IMR-90 (cell line): Measurements from ENCODE around the gene ABHD5. TPM values are rescaled to one million over a fixed set of nuclear protein-coding genes. Genes with fewer than 3 reads are reported as not detected.

Experiments used
- ATAC-seq: fragments of 200-7000 bp; cut with Tn5 transposase; 2 replicates; pipeline ENCODE4 v1.9.1; 2020; ENCODE audit warnings: low read depth, mild to moderate bottlenecking, moderate library complexity
- BruUV-seq: library from RNA; stranded (reverse); fragments of 400-500 nt; replicated peaks from 2 replicates; lab custom pipeline; 2021; lab: Mats Ljungman, UMichigan
- CTCF ChIA-PET: fragments of 300-600 bp; formaldehyde crosslinking; extraction: SDS; loops from one replicate; lab custom pipeline; 2021; ENCODE audit warnings: antibody characterized with exemption; lab: Yijun Ruan, JAX
- POLR2A ChIA-PET: fragments of 300-600 bp; sonication (Branson Sonifier 250); formaldehyde crosslinking; loops from one replicate; lab custom pipeline; 2022; ENCODE audit warnings: antibody characterized with exemption; ENCODE audit not compliant: unreplicated experiment; lab: Charles Lee
- DNase-seq: peaks from one replicate; pipeline ENCODE4 v3.0.0; 2013
- H2AFZ ChIP-seq: replicated peaks from 2 replicates; pipeline ENCODE3; 2013; ENCODE audit warnings: low read length, mild to moderate bottlenecking; ENCODE audit not compliant: poor library complexity
- H2AK5ac ChIP-seq: 2 replicates; pipeline ENCODE4 v1.6.1; 2013; ENCODE audit warnings: low read depth, low read length, inconsistent platforms
- H2AK9ac ChIP-seq: replicated peaks from 2 replicates; pipeline ENCODE3; 2013; ENCODE audit warnings: mild to moderate bottlenecking, low read depth, low read length, moderate library complexity; ENCODE audit not compliant: poor library complexity
- H2BK120ac ChIP-seq: 2 replicates; pipeline ENCODE4 v1.6.1; 2013; ENCODE audit warnings: low read depth, low read length, inconsistent platforms
- H2BK15ac ChIP-seq: 3 replicates; pipeline ENCODE4 v1.6.1; 2013; ENCODE audit warnings: low read depth, low read length, inconsistent platforms
- H2BK20ac ChIP-seq: 2 replicates; pipeline ENCODE4 v1.6.1; 2013; ENCODE audit warnings: low read depth, mild to moderate bottlenecking, inconsistent platforms, low read length, moderate library complexity
- H2BK5ac ChIP-seq: 2 replicates; pipeline ENCODE4 v1.6.1; 2013; ENCODE audit warnings: mild to moderate bottlenecking, low read depth, low read length, inconsistent platforms; ENCODE audit not compliant: poor library complexity, severe bottlenecking
- H3K14ac ChIP-seq: replicated peaks from 2 replicates; pipeline ENCODE4 v1.6.1; 2013; ENCODE audit warnings: low read depth, low read length, inconsistent platforms
- H3K18ac ChIP-seq: 2 replicates; pipeline ENCODE4 v1.6.1; 2013; ENCODE audit warnings: low read depth, low read length, control low read depth
- H3K23ac ChIP-seq: 2 replicates; pipeline ENCODE4 v1.6.1; 2013; ENCODE audit warnings: low read depth, low read length, inconsistent platforms
- H3K27ac ChIP-seq: 2 replicates; pipeline ENCODE4 v1.5.1; 2013; ENCODE audit warnings: mild to moderate bottlenecking, control low read depth, low read length; ENCODE audit not compliant: insufficient read depth
- H3K27me3 ChIP-seq: 2 replicates; pipeline ENCODE4 v1.6.1; 2013; ENCODE audit warnings: low read length; ENCODE audit not compliant: control insufficient read depth, insufficient read depth
- H3K36me3 ChIP-seq: 2 replicates; pipeline ENCODE4 v1.6.1; 2013; ENCODE audit warnings: low read length, mixed read lengths; ENCODE audit not compliant: control insufficient read depth, insufficient read depth
- H3K4ac ChIP-seq: 2 replicates; pipeline ENCODE4 v1.6.1; 2013; ENCODE audit warnings: low read depth, low read length, inconsistent platforms
- H3K4me1 ChIP-seq: 2 replicates; pipeline ENCODE4 v1.6.1; 2013; ENCODE audit warnings: low read length, mixed read lengths; ENCODE audit not compliant: control insufficient read depth, insufficient read depth
- H3K4me2 ChIP-seq: 2 replicates; pipeline ENCODE4 v1.6.1; 2013; ENCODE audit warnings: low read depth, mild to moderate bottlenecking, control low read depth, low read length, moderate library complexity
- H3K4me3 ChIP-seq: 2 replicates; pipeline ENCODE4 v1.5.1; 2013; ENCODE audit warnings: low read depth, mild to moderate bottlenecking, control low read depth, low read length, moderate library complexity; ENCODE audit not compliant: insufficient read depth
- H3K56ac ChIP-seq: 2 replicates; pipeline ENCODE4 v1.6.1; 2013; ENCODE audit warnings: low read length, inconsistent platforms; ENCODE audit not compliant: insufficient read depth; ENCODE audit errors: extremely low read depth
- H3K79me1 ChIP-seq, 2 experiments: 2 replicates each; pipeline ENCODE4 v1.6.1; 2013; ENCODE audit warnings: low read length in 2 of 2, inconsistent platforms in 1 of 2, low read depth in 1 of 2
- H3K9ac ChIP-seq: 2 replicates; pipeline ENCODE4 v1.6.1; 2013; ENCODE audit warnings: low read depth, low read length, control low read depth
- H3K9me1 ChIP-seq: 2 replicates; pipeline ENCODE4 v1.6.1; 2013; ENCODE audit warnings: low read length, inconsistent platforms; ENCODE audit not compliant: insufficient read depth
- H3K9me3 ChIP-seq: 2 replicates; pipeline ENCODE4 v1.6.1; 2013; ENCODE audit warnings: low read length; ENCODE audit not compliant: control insufficient read depth, insufficient read depth
- H4K20me1 ChIP-seq: 2 replicates; pipeline ENCODE4 v1.6.1; 2013; ENCODE audit warnings: low read length, inconsistent platforms; ENCODE audit not compliant: insufficient read depth
- H4K5ac ChIP-seq: 2 replicates; pipeline ENCODE4 v1.6.1; 2013; ENCODE audit warnings: mild to moderate bottlenecking, low read depth, low read length, control low read depth
- H4K8ac ChIP-seq, 2 experiments: 2 replicates each; pipeline ENCODE4 v1.6.1; 2013; ENCODE audit warnings: low read depth in 2 of 2, low read length in 2 of 2, control low read depth in 1 of 2, inconsistent platforms in 1 of 2
- H4K91ac ChIP-seq: 2 replicates; pipeline ENCODE4 v1.6.1; 2013; ENCODE audit warnings: low read depth, low read length, inconsistent platforms; ENCODE audit not compliant: insufficient read depth
- BHLHE40 ChIP-seq: fragments of 150-350 bp; IDR thresholded peaks from 2 replicates; pipeline ENCODE4 v1.6.1; 2016; ENCODE audit warnings: mild to moderate bottlenecking, low read depth, low read length
- CEBPB ChIP-seq: IDR thresholded peaks from 2 replicates; pipeline ENCODE4 v1.6.1; 2012; ENCODE audit warnings: low read depth, low read length, improper control_type of control experiment
- CHD1 ChIP-seq: IDR thresholded peaks from 2 replicates; pipeline ENCODE4 v1.6.1; 2012; ENCODE audit warnings: low read depth, low read length, improper control_type of control experiment
- CTCF ChIP-seq: conservative IDR thresholded peaks from 2 replicates; pipeline ENCODE4 v1.5.1; 2012; ENCODE audit warnings: mild to moderate bottlenecking, low read depth, low read length, improper control_type of control experiment
- ELK1 ChIP-seq: fragments of 150-350 bp; IDR thresholded peaks from 2 replicates; pipeline ENCODE4 v1.6.1; 2016; ENCODE audit warnings: low read depth, mild to moderate bottlenecking, low read length, moderate library complexity, borderline replicate concordance
- FOS ChIP-seq: fragments of 150-350 bp; IDR thresholded peaks from 2 replicates; pipeline ENCODE4 v1.6.1; 2016; ENCODE audit warnings: low read depth, low read length
- MAFK ChIP-seq: IDR thresholded peaks from 2 replicates; pipeline ENCODE4 v1.6.1; 2012; ENCODE audit warnings: low read depth, low read length, improper control_type of control experiment
- MAZ ChIP-seq: IDR thresholded peaks from 2 replicates; pipeline ENCODE4 v1.6.1; 2012; ENCODE audit warnings: low read depth, mild to moderate bottlenecking, low read length, improper control_type of control experiment, moderate library complexity, borderline replicate concordance
- MXI1 ChIP-seq: IDR thresholded peaks from 2 replicates; pipeline ENCODE4 v1.6.1; 2012; ENCODE audit warnings: low read depth, mild to moderate bottlenecking, low read length, moderate library complexity, borderline replicate concordance
- NFE2L2 ChIP-seq: fragments of 150-350 bp; IDR thresholded peaks from 2 replicates; pipeline ENCODE4 v1.6.1; 2016; ENCODE audit warnings: low read depth, mild to moderate bottlenecking, low read length
- POLR2A ChIP-seq: IDR thresholded peaks from 2 replicates; pipeline ENCODE4 v1.6.1; 2012; ENCODE audit warnings: mild to moderate bottlenecking, low read depth, low read length
- RAD21 ChIP-seq: IDR thresholded peaks from 2 replicates; pipeline ENCODE4 v1.6.1; 2012; ENCODE audit warnings: low read length, improper control_type of control experiment
- RCOR1 ChIP-seq: IDR thresholded peaks from 2 replicates; pipeline ENCODE4 v1.6.1; 2012; ENCODE audit warnings: mild to moderate bottlenecking, low read length, improper control_type of control experiment; ENCODE audit not compliant: insufficient replicate concordance
- RFX5 ChIP-seq: IDR thresholded peaks from 2 replicates; pipeline ENCODE4 v1.8.0; 2012; ENCODE audit warnings: low read depth, mild to moderate bottlenecking, low read length, moderate library complexity
- SMC3 ChIP-seq: fragments of 150-350 bp; IDR thresholded peaks from 2 replicates; pipeline ENCODE4 v1.6.1; 2016; ENCODE audit warnings: low read depth, mild to moderate bottlenecking, antibody characterized with exemption, low read length, moderate library complexity
- USF2 ChIP-seq: fragments of 150-350 bp; IDR thresholded peaks from 2 replicates; pipeline ENCODE4 v1.6.1; 2017; ENCODE audit warnings: mild to moderate bottlenecking, antibody characterized with exemption, low read length, low read depth
- WGBS, 2 experiments: methylation state at CpG; one replicate each; pipeline versions ENCODE4 v1.1.5 to v1.1.7; 2013; ENCODE audit warnings: missing lambda C conversion rate in 2 of 2; ENCODE audit not compliant: insufficient read length in 1 of 2; ENCODE audit errors: extremely low coverage in 2 of 2; 5-methylcytosine and 5-hydroxymethylcytosine counted together
- dilution Hi-C: fragments of 300-500 bp; cut with HindIII; formaldehyde crosslinking; loops from one replicate; pipeline ENCODE4 v1.14.3; 2018; ENCODE audit warnings: low sequenced_read_pairs; ENCODE audit not compliant: unreplicated experiment
- in situ Hi-C: fragments of 300-500 bp; cut with MboI; formaldehyde crosslinking; loops from 3 replicates; pipeline ENCODE4 v1.14.3; 2019; ENCODE audit warnings: low sequenced_read_pairs, inconsistent platforms, mixed read lengths
- intact Hi-C: fragments of 100-400 bp; cut with micrococcal nuclease; formaldehyde crosslinking; loops from 2 replicates; pipeline ENCODE4 v1.10.0; 2022
- polyA plus RNA-seq, 3 experiments: library from polyadenylated mRNA; depleted of rRNA; stranded (reverse); fragments of >200 nt; gene quantifications; 2 replicates each; pipeline ENCODE4 v1.2.3, GENCODE V29; 2012; ENCODE audit warnings: low replicate concordance in 1 of 3
- total RNA-seq: library from RNA; depleted of rRNA; stranded (reverse); fragments of >200 nt; gene quantifications from 2 replicates; pipeline ENCODE4 v1.2.3, GENCODE V29; 2012

The ABHD5 gene
- total and polyA plus RNA-seq, 2 of the 4 experiments (the other 2 are of a cell fraction), result 15.8 to 33.2 TPM

GRCh38 chr3:43648957-43649356, 41.8 kb upstream of the ABHD5 start:
- Histone ChIP-seq H4K20me1 (no peaks in the 10 kb centered on the region), H2BK20ac (no peak overlapping the region), H3K4ac (no peak overlapping the region), H4K5ac (no peak overlapping the region), H2AK5ac (no peak overlapping the region), H2AK9ac (no peak overlapping the region), H4K8ac (no peak overlapping the region), H3K4me1 (peaks cover 4% of the 10 kb centered on the region; the same call in 1 of the 2 replicates), H3K18ac (no peak overlapping the region), H3K79me1 (no peaks in the 10 kb centered on the region), H2AFZ (no peak overlapping the region), H3K9me3 (no peaks in the 10 kb centered on the region), H2BK15ac (no peak overlapping the region), H4K91ac (no peak overlapping the region), H3K23ac (no peak overlapping the region), H3K56ac (no peak overlapping the region), H3K27me3 (no peaks in the 10 kb centered on the region), H3K9me1 (peaks cover 3% of the 10 kb centered on the region), H2BK120ac (no peak overlapping the region), H3K36me3 (no peaks in the 10 kb centered on the region), H3K4me3 (no peak overlapping the region), H3K27ac (no peak overlapping the region), H3K9ac (no peak overlapping the region), H3K14ac (no peak overlapping the region), H3K4me2 (no peak overlapping the region), H2BK5ac (no peak overlapping the region)
- no TSS peak for BruUV-seq
- ChIA-PET POLR2A (no interaction called here), CTCF (no interaction called here)
- in situ Hi-C loops (no loop called here), intact Hi-C loops (no loop called here), dilution Hi-C loops (no loop called here)
- TF ChIP-seq CTCF, result no peak
- TF ChIP-seq RAD21, result no peak
- no peak for TF ChIP-seq ELK1
- TF ChIP-seq MAFK, result no peak
- no peak for TF ChIP-seq BHLHE40
- TF ChIP-seq MXI1, result no peak
- TF ChIP-seq CHD1, result no peak
- TF ChIP-seq USF2, result no peak
- no peak for TF ChIP-seq RFX5
- TF ChIP-seq MAZ, result no peak
- no peak for TF ChIP-seq NFE2L2
- no peak for TF ChIP-seq CEBPB
- no peak for TF ChIP-seq FOS
- TF ChIP-seq RCOR1, result no peak
- no peak for TF ChIP-seq POLR2A
- TF ChIP-seq SMC3, result no peak
- ATAC-seq (no peak), DNase-seq (no peak)
- WGBS, 2 experiments, result 100% methylated on average over 2 of the region's 3 CpGs; no CpG with 5 or more reads in 1 of the 2 experiments
